Naive thymus-derived CD4-positive, alpha-beta T cell (primary cell): ENCODE measurements around the gene OR7G1. TPM values are rescaled to one million over a fixed set of nuclear protein-coding genes. Genes with fewer than 3 reads are reported as not detected.

Experiments used
- ATAC-seq: fragments of 150-1000 bp; cut with Tn5 transposase; 2 replicates; pipeline ENCODE4 v1.10.0; 2021; ENCODE audit warnings: mild to moderate bottlenecking, moderate library complexity
- CTCF ChIA-PET: fragments of 350-600 bp; sonication (Branson Sonifier 250); formaldehyde crosslinking; loops from one replicate; lab custom pipeline; 2021; ENCODE audit warnings: antibody characterized with exemption; lab: Charles Lee
- POLR2A ChIA-PET: fragments of 350-600 bp; sonication (Branson Sonifier 250); formaldehyde crosslinking; loops from one replicate; lab custom pipeline; 2021; ENCODE audit warnings: antibody characterized with exemption, inconsistent platforms; lab: Charles Lee
- DNase-seq, 9 donors: peaks; one replicate each; pipeline versions ENCODE4 v3.0.0 to v3.0.0-alpha.2; 2020 to 2022; ENCODE audit warnings: mixed read lengths in 1 of 9
- H3K27ac ChIP-seq: one replicate; pipeline ENCODE4 v1.7.0; 2013; ENCODE audit warnings: mild to moderate bottlenecking, low read depth, low read length, moderate library complexity
- H3K27me3 ChIP-seq, 2 donors: one replicate each; pipeline ENCODE4 v1.7.0; 2013; ENCODE audit warnings: low read length in 2 of 2, mild to moderate bottlenecking in 2 of 2, moderate library complexity in 2 of 2; ENCODE audit not compliant: control insufficient read depth in 2 of 2, insufficient read depth in 2 of 2
- H3K36me3 ChIP-seq, 3 experiments: 1 replicate in 2 of 3; 2 replicates in 1 of 3; pipeline ENCODE4 v1.7.0; 2013; ENCODE audit warnings: low read length in 3 of 3, mild to moderate bottlenecking in 3 of 3, moderate library complexity in 1 of 3; ENCODE audit not compliant: insufficient read depth in 3 of 3, control insufficient read depth in 2 of 3
- H3K4me1 ChIP-seq, 2 donors: one replicate each; pipeline ENCODE4 v1.7.0; 2013; ENCODE audit warnings: low read length in 2 of 2, mild to moderate bottlenecking in 2 of 2, moderate library complexity in 1 of 2; ENCODE audit not compliant: control insufficient read depth in 2 of 2, insufficient read depth in 2 of 2
- H3K4me3 ChIP-seq: 2 replicates; pipeline ENCODE4 v1.7.0; 2013; ENCODE audit warnings: mild to moderate bottlenecking, low read length
- H3K9me3 ChIP-seq, 3 experiments: 1 replicate in 2 of 3; 2 replicates in 1 of 3; pipeline ENCODE4 v1.7.0; 2013; ENCODE audit warnings: low read length in 3 of 3; ENCODE audit not compliant: control insufficient read depth in 2 of 3
- H3K27ac Mint-ChIP-seq, 9 donors: one replicate each; pipeline ENCODE4 v1.8.0; 2020 to 2022; ENCODE audit warnings: mixed read lengths in 9 of 9, mild to moderate bottlenecking in 8 of 9, moderate library complexity in 5 of 9, inconsistent platforms in 2 of 9
- H3K27me3 Mint-ChIP-seq, 5 donors: one replicate each; pipeline ENCODE4 v1.8.0; 2021 to 2022; ENCODE audit warnings: mixed read lengths in 5 of 5, mild to moderate bottlenecking in 1 of 5
- H3K36me3 Mint-ChIP-seq, 5 donors: one replicate each; pipeline ENCODE4 v1.8.0; 2020 to 2022; ENCODE audit warnings: mixed read lengths in 5 of 5, mild to moderate bottlenecking in 3 of 5, inconsistent platforms in 1 of 5
- H3K4me1 Mint-ChIP-seq, 7 donors: one replicate each; pipeline ENCODE4 v1.8.0; 2020 to 2022; ENCODE audit warnings: mixed read lengths in 7 of 7, mild to moderate bottlenecking in 3 of 7, inconsistent platforms in 1 of 7
- H3K4me3 Mint-ChIP-seq, 10 donors: one replicate each; pipeline ENCODE4 v1.8.0; 2020 to 2022; ENCODE audit warnings: mild to moderate bottlenecking in 10 of 10, mixed read lengths in 10 of 10, moderate library complexity in 6 of 10, inconsistent platforms in 2 of 10
- H3K9me3 Mint-ChIP-seq, 11 donors: one replicate each; pipeline ENCODE4 v1.8.0; 2020 to 2022; ENCODE audit warnings: mixed read lengths in 11 of 11, mild to moderate bottlenecking in 4 of 11, inconsistent platforms in 1 of 11, moderate library complexity in 1 of 11
- intact Hi-C, 2 donors: fragments of 100-400 bp; cut with micrococcal nuclease; formaldehyde crosslinking; loops; one replicate each; pipeline ENCODE4 v1.15.1; 2023
- polyA plus RNA-seq, 2 donors: library from polyadenylated mRNA; unstranded; fragments of 300-500 nt; fragmentation: Illumina TruSeq; gene quantifications; one replicate each; pipeline ENCODE4 v1.2.3, GENCODE V29; 2021
- total RNA-seq, 6 experiments: library from RNA in 5 of 6; stranded (reverse) in 5 of 6; gene quantifications; 1 replicate in 5 of 6; 2 replicates in 1 of 6; pipeline ENCODE4 v1.2.3 and lab custom pipeline; 2021 to 2026

The OR7G1 gene
- total RNA-seq (not detected), polyA plus RNA-seq (not detected), total RNA-seq (lab: John Stamatoyannopoulos, UW) (not detected)

- Histone ChIP-seq H3K9me3 (no peaks in the 10 kb centered on the region), H3K27me3 (peaks cover 0 to 2% of the 10 kb centered on the region in 2 donors), H3K4me3 (no peak within 1 kb of the TSS), H3K36me3 (no peaks in the 10 kb centered on the region), H3K27ac (no peak within 1 kb of the TSS), H3K4me1 (no peaks in the 10 kb centered on the region)
- peaks cover 0 to 34% (median 23%) of the 10 kb centered on the region in 5 donors for H3K27me3 Mint-ChIP-seq
- ChIA-PET CTCF (no interaction called here), POLR2A (no interaction called here)
- no peaks in the 10 kb centered on the region for H3K36me3 Mint-ChIP-seq
- H3K9me3 Mint-ChIP-seq, result peaks cover 0 to 6% (median 0%) of the 10 kb centered on the region in 11 donors
- DNase-seq (no peak), ATAC-seq (no peak)
- no peak within 1 kb of the TSS for H3K27ac Mint-ChIP-seq
- intact Hi-C loops, result no loop called here
- no peaks in the 10 kb centered on the region for H3K4me1 Mint-ChIP-seq
- no peak within 1 kb of the TSS for H3K4me3 Mint-ChIP-seq
Observed at GRCh38 chr19:9115307-9115813, at the start of gene OR7G1. OR7G1 (minus strand) TSS chr19:9115763; CDS start chr19:9115763, 0 bp downstream.

GRCh38 chr19:9165261-9165660 lies 49.7 kb upstream of the OR7G1 start:
- Mint-ChIP-seq H3K36me3 (peaks cover 37 to 77% (median 69%) of the 10 kb centered on the region in 5 donors), H3K27me3 (no peaks in the 10 kb centered on the region), H3K4me3 (no peak overlapping the region), H3K27ac (no peak overlapping the region), H3K9me3 (peaks cover 0 to 95% (median 37%) of the 10 kb centered on the region in 11 donors), H3K4me1 (peaks cover 0 to 3% (median 0%) of the 10 kb centered on the region in 7 donors)
- no peak for ATAC-seq
- H3K36me3 ChIP-seq, result peaks cover 16 to 56% (median 17%) of the 10 kb centered on the region in 3 experiments
- intact Hi-C loops, result no loop called here
- CTCF ChIA-PET, result no interaction called here
- H3K27ac ChIP-seq, result no peak overlapping the region
- DNase-seq, result no peak
- POLR2A ChIA-PET, result no interaction called here
- no peaks in the 10 kb centered on the region for H3K4me1 ChIP-seq
- no peak overlapping the region for H3K4me3 ChIP-seq
- peaks cover 0 to 18% (median 12%) of the 10 kb centered on the region in 3 experiments for H3K9me3 ChIP-seq
- no peaks in the 10 kb centered on the region for H3K27me3 ChIP-seq

GRCh38 chr19:9161427-9161826 lies 45.9 kb upstream of the OR7G1 start:
- no peaks in the 10 kb centered on the region for H3K27me3 Mint-ChIP-seq
- intact Hi-C loops, result no loop called here

GRCh38 chr19:9159891-9160290 lies 44.3 kb upstream of the OR7G1 start:
- peaks cover 0 to 11% (median 6%) of the 10 kb centered on the region in 7 donors for H3K4me1 Mint-ChIP-seq

More at GRCh38 chr19:9161427-9161826, 45.9 kb upstream of the OR7G1 start:
- Mint-ChIP-seq H3K4me1 (peaks cover 0 to 3% (median 0%) of the 10 kb centered on the region in 7 donors), H3K36me3 (peaks cover 54 to 97% (median 91%) of the 10 kb centered on the region in 5 donors), H3K9me3 (peaks cover 0 to 95% (median 53%) of the 10 kb centered on the region in 11 donors), H3K4me3 (no peak overlapping the region), H3K27ac (no peak overlapping the region)
- ChIA-PET CTCF (no interaction called here), POLR2A (no interaction called here)
- H3K36me3 ChIP-seq, result peaks cover 36 to 80% (median 45%) of the 10 kb centered on the region in 3 experiments
- no peak overlapping the region for H3K4me3 ChIP-seq
- H3K27ac ChIP-seq, result no peak overlapping the region
- H3K27me3 ChIP-seq, result no peaks in the 10 kb centered on the region
- ATAC-seq (no peak), DNase-seq (no peak)
- no peaks in the 10 kb centered on the region for H3K4me1 ChIP-seq
- peaks cover 0 to 34% (median 19%) of the 10 kb centered on the region in 3 experiments for H3K9me3 ChIP-seq

GRCh38 chr19:9156304-9156703 lies 40.7 kb upstream of the OR7G1 start:
- ATAC-seq (no peak), DNase-seq (no peak)
- Histone ChIP-seq H3K4me1 (no peaks in the 10 kb centered on the region), H3K27ac (no peak overlapping the region), H3K4me3 (no peak overlapping the region), H3K27me3 (no peaks in the 10 kb centered on the region), H3K9me3 (peaks cover 0 to 42% (median 16%) of the 10 kb centered on the region in 3 experiments), H3K36me3 (peaks cover 28 to 80% (median 50%) of the 10 kb centered on the region in 3 experiments)
- intact Hi-C loops, result no loop called here
- ChIA-PET CTCF (no interaction called here), POLR2A (no interaction called here)
- H3K4me3 Mint-ChIP-seq, result no peak overlapping the region
- H3K9me3 Mint-ChIP-seq, result peaks cover 0 to 99% (median 59%) of the 10 kb centered on the region in 11 donors
- H3K27me3 Mint-ChIP-seq, result no peaks in the 10 kb centered on the region
- H3K4me1 Mint-ChIP-seq, result peaks cover 0 to 37% (median 30%) of the 10 kb centered on the region in 7 donors
- H3K36me3 Mint-ChIP-seq, result peaks cover 56 to 100% (median 94%) of the 10 kb centered on the region in 5 donors
- no peak overlapping the region for H3K27ac Mint-ChIP-seq

More at GRCh38 chr19:9159891-9160290, 44.3 kb upstream of the OR7G1 start:
- Histone ChIP-seq H3K27me3 (no peaks in the 10 kb centered on the region), H3K27ac (no peak overlapping the region), H3K4me3 (no peak overlapping the region), H3K36me3 (peaks cover 36 to 88% (median 52%) of the 10 kb centered on the region in 3 experiments), H3K4me1 (no peaks in the 10 kb centered on the region), H3K9me3 (peaks cover 0 to 41% (median 19%) of the 10 kb centered on the region in 3 experiments)
- H3K9me3 Mint-ChIP-seq, result peaks cover 0 to 96% (median 56%) of the 10 kb centered on the region in 11 donors
- H3K27me3 Mint-ChIP-seq, result no peaks in the 10 kb centered on the region
- H3K27ac Mint-ChIP-seq, result peak overlapping the region in 1 of 9 donors; percentile 68
- ChIA-PET POLR2A (no interaction called here), CTCF (no interaction called here)
- peaks cover 64 to 98% (median 95%) of the 10 kb centered on the region in 5 donors for H3K36me3 Mint-ChIP-seq
- DNase-seq (no peak), ATAC-seq (no peak)
- intact Hi-C loops, result no loop called here
- H3K4me3 Mint-ChIP-seq, result peak overlapping the region in 1 of 10 donors; percentile 76

GRCh38 chr19:9155591-9155990 lies 40.0 kb upstream of the OR7G1 start:
- intact Hi-C loops, result no loop called here
- H3K36me3 Mint-ChIP-seq, result peaks cover 56 to 100% (median 94%) of the 10 kb centered on the region in 5 donors
- H3K4me3 ChIP-seq, result no peak overlapping the region
- H3K27ac ChIP-seq, result no peak overlapping the region
- H3K27me3 Mint-ChIP-seq, result no peaks in the 10 kb centered on the region
- H3K9me3 Mint-ChIP-seq, result peaks cover 6 to 99% (median 59%) of the 10 kb centered on the region in 11 donors
- no peaks in the 10 kb centered on the region for H3K27me3 ChIP-seq
- H3K4me1 Mint-ChIP-seq, result peaks cover 0 to 44% (median 37%) of the 10 kb centered on the region in 7 donors
- peak overlapping the region in 1 of 10 donors; percentile 35 for H3K4me3 Mint-ChIP-seq
- ChIA-PET POLR2A (no interaction called here), CTCF (no interaction called here)
- H3K9me3 ChIP-seq, result peaks cover 0 to 35% (median 10%) of the 10 kb centered on the region in 3 experiments
- H3K36me3 ChIP-seq, result peaks cover 21 to 76% (median 43%) of the 10 kb centered on the region in 3 experiments
- no peak for DNase-seq
- H3K4me1 ChIP-seq, result no peaks in the 10 kb centered on the region
- ATAC-seq, result no peak
- peak overlapping the region in 1 of 9 donors; percentile 58 for H3K27ac Mint-ChIP-seq
